GM12864 (cell line): ENCODE measurements around the gene KLHDC3.

Experiments used
- DNase-seq: peaks from one replicate; pipeline ENCODE4 v3.0.0-alpha.2; 2011; ENCODE audit warnings: low read depth
- H3K4me3 ChIP-seq: 2 replicates; pipeline ENCODE4 v1.5.1; 2011; ENCODE audit warnings: mild to moderate bottlenecking, low read depth, low read length, control low read depth
- TF ChIP-seq, protein P1 (sequence below): IDR thresholded peaks from 2 replicates; pipeline ENCODE4 v1.5.1; 2011; ENCODE audit warnings: low read depth, mild to moderate bottlenecking, moderate library complexity, low read length, control low read depth, inconsistent platforms; ENCODE audit errors: missing control alignments

KLHDC3 gene

GRCh38 chr6:43050981-43051380, 36.9 kb downstream of the KLHDC3 start:
- DNase-seq = no peak
- TF ChIP-seq, protein P1, sequence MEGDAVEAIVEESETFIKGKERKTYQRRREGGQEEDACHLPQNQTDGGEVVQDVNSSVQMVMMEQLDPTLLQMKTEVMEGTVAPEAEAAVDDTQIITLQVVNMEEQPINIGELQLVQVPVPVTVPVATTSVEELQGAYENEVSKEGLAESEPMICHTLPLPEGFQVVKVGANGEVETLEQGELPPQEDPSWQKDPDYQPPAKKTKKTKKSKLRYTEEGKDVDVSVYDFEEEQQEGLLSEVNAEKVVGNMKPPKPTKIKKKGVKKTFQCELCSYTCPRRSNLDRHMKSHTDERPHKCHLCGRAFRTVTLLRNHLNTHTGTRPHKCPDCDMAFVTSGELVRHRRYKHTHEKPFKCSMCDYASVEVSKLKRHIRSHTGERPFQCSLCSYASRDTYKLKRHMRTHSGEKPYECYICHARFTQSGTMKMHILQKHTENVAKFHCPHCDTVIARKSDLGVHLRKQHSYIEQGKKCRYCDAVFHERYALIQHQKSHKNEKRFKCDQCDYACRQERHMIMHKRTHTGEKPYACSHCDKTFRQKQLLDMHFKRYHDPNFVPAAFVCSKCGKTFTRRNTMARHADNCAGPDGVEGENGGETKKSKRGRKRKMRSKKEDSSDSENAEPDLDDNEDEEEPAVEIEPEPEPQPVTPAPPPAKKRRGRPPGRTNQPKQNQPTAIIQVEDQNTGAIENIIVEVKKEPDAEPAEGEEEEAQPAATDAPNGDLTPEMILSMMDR = no peak
- no peak overlapping the region for H3K4me3 ChIP-seq

DNA sequence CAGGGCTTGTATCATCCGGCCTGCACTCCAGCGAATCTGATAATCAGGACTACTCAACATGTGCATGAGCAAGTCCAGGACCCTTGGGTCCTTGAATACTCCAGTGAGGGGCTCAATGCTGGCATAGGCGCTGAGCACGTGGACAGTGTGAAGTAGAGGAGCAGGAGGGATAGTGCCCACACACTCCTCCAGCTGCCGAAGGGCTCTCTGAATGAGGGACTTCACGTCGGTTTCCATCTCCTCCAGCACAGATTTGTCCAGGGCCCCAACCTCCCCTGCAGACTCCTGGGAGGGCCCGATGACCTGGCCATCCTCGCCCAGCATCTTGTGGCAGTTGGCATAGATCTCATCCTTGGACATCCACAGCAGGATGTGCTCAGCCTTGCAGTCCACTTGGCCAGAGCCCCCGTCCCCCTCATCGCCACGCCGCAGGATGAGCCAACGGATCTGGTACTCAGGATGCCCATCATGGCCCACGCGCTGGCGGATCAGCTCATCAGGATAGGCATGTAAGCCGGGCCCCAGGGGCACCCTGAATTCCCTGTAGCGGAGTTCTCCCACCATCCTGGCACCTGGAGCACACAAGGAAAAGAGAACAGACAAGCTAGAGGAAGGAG, 38.3 kb downstream of the KLHDC3 start:
- no peak for DNase-seq
- peak overlapping the region; percentile 78 for H3K4me3 ChIP-seq
- TF ChIP-seq, protein P1 = no peak

GRCh38 chr6:43052842-43053544, 38.9 kb downstream of the KLHDC3 start:
- H3K4me3 ChIP-seq = peak overlapping the region; percentile 78
- DNase-seq = no peak
- TF ChIP-seq, protein P1 = no peak

- TF ChIP-seq, protein P1 = no peak
- peak; percentile 66 for DNase-seq
- H3K4me3 ChIP-seq = peak within 1 kb of the TSS; percentile 78
These were observed 39.6 kb downstream of the KLHDC3 start, which contains the start of gene CUL7 for GRCh38 chr6:43053545-43054205. Gene CUL7 (minus strand): TSS chr6:43053851. CDS start chr6:43052788, 1,063 bp downstream.

DNA sequence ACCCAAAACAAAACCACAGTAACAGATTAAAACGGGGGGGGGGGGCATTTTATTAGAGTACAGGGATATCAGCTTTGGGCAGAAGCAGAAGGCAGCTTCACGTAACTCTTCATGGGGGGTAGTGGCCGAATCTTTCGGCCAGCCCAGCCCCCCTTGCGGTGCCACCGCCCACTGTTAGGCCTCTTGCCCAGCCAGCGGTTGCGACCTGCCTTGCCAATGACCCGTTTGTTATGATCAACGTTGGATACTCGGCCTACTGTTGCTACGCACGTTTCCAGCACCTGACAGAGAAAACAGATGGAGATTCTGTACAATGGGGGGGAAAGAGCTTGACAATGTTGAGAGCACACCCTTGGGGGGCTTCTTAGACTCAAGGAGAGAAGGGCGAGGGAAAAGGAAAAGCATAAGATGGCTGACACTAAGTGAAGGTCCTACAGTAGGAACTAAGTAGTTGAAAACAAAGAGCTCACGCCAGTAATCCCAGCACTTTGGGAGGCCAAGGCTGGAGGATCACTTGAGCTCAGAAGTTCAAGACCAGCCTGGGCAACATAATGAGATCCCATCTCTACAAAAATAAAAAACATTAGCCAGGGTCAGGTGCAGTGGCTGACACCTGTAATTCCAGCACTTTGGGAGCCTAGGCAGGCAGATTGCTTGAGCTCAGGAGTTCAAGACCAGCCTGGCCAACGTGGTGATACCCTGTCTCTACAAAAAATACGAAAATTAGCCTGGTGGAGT, 40.3 kb downstream of the KLHDC3 start:
- TF ChIP-seq, protein P1 = no peak
- DNase-seq = no peak
- peak overlapping the region; percentile 78 for H3K4me3 ChIP-seq

GRCh38 chr6:43055966-43056365, 41.9 kb downstream of the KLHDC3 start:
- H3K4me3 ChIP-seq = no peak overlapping the region
- TF ChIP-seq, protein P1 = no peak
- DNase-seq = no peak
